HEK293T (cell line): ENCODE measurements around the gene MID1.

Experiments
- ELF4 ChIP-seq: fragments of 450-650 bp; IDR thresholded peaks from 2 replicates; pipeline ENCODE4 v1.6.1; 2017; ENCODE audit warnings: antibody characterized with exemption
- FOXK2 ChIP-seq: fragments of 450-650 bp; IDR thresholded peaks from 2 replicates; pipeline ENCODE4 v1.6.1; 2016; ENCODE audit warnings: mild to moderate bottlenecking
- FOXM1 ChIP-seq: fragments of 450-650 bp; IDR thresholded peaks from 2 replicates; pipeline ENCODE4 v1.6.1; 2017; ENCODE audit warnings: mild to moderate bottlenecking, borderline replicate concordance
- HDGF ChIP-seq: fragments of 450-650 bp; IDR thresholded peaks from 2 replicates; pipeline ENCODE4 v1.6.1; 2017; ENCODE audit warnings: antibody characterized with exemption, borderline replicate concordance
- L3MBTL2 ChIP-seq: fragments of 450-650 bp; conservative IDR thresholded peaks from 2 replicates; pipeline ENCODE4 v1.6.1; 2016; ENCODE audit warnings: mild to moderate bottlenecking
- LEF1 ChIP-seq: fragments of 450-650 bp; IDR thresholded peaks from 2 replicates; pipeline ENCODE4 v1.6.1; 2017; ENCODE audit warnings: mild to moderate bottlenecking, borderline replicate concordance
- PKNOX1 ChIP-seq: fragments of 450-650 bp; IDR thresholded peaks from 2 replicates; pipeline ENCODE4 v1.6.1; 2016
- SP1 ChIP-seq: fragments of 450-650 bp; IDR thresholded peaks from 2 replicates; pipeline ENCODE4 v1.6.1; 2017
- TARDBP ChIP-seq: fragments of 450-650 bp; IDR thresholded peaks from 2 replicates; pipeline ENCODE4 v1.6.1; 2016
- ZNF384 ChIP-seq: fragments of 450-650 bp; IDR thresholded peaks from 2 replicates; pipeline ENCODE4 v1.6.1; 2016

- TF ChIP-seq SP1 (no peak), ZNF384 (no peak), TARDBP (no peak), ELF4 (no peak), PKNOX1 (no peak), FOXK2 (no peak), FOXM1 (no peak), HDGF (no peak), L3MBTL2 (no peak), LEF1 (no peak)
These were observed 178.9 kb downstream of the MID1 start for GRCh38 chrX:10441464-10441863.
